ENCODE measurements around the gene SOS1.

Gene SOS1

DNA sequence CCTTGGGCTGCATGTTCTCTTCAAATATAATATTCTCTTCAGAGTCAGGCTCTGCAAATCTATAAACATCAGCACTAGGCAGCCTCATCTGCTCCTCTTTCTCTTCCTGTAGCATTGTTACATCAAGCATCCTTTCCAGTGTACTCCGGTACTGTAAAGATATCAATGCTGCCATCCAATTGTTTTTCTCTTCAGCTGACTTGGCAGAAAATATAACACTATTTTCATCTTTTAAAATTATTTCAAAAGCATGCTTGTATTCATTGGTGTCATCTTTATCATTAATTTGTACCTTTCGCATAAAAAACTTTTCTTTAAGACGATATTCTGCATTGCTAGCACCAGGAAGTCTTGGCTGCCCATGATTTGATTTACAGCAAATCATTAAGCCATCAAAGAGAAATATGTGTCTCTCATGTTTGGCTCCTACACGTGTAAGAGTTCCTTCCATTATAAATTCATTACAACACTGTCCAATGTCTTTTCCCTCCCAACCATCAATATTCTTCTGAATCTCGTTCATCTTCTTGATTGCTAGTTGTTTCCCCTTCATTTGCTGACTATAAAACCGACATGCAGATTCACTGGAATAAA lies 98.1 kb downstream of the SOS1 start:
- DNase-seq = no peak

DNA sequence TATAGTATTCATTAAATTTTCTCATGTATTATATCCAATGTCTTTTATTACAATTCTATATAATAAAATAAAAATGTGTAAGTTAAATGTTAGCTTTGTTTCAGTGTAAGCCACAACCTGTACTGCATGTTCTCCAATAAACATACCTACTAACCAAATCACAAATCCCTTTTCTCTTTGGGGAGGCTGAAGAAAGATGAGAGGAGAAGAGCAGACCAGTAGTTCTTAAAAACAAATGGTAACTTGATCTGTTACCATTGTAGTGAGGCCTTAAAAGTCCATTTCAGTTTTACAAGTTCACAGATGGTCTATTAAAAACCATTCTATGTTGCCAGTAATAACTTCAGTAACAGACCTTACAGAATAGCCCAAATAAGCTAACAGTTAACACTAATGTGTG lies 100.5 kb downstream of the SOS1 start:
- DNase-seq = no peak

DNA sequence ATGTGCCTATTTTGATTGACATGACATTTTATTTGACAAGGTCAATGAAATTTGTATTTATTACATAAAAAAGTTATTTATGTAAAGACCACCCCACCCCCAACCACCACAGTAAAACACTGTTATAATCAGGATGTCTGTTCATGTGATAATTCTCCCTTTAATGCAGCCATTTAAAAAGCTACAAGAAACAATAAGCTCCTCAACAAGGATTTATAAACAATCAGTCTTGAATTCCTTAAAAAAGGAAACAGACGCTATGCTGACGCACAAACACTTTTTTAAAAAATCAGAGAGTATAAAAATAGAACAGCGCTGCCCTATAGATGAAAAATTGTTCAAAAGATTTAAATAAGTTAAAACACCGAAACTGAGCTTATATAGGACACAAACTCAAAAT lies 102.2 kb downstream of the SOS1 start:
- DNase-seq = no peak

DNA sequence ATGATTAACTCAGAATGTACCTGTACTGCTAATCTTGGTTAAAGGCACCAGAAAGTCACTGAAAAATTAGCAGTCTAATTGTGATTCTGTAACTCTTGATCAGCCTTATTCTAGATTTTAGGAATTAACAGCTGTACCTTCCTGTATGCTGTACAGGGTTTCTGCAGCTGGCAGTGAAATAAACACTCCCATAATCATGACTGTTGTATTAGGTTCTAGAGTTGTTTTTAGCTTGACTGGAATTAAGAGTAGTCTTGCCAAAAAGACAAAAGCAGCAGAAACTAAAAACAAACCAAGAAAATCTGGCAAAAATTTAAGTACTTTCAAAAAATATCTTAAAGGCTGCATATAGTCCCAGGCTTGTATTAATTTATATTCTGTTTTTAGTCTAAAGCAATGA lies 103.5 kb downstream of the SOS1 start:
- no peak for DNase-seq

DNA sequence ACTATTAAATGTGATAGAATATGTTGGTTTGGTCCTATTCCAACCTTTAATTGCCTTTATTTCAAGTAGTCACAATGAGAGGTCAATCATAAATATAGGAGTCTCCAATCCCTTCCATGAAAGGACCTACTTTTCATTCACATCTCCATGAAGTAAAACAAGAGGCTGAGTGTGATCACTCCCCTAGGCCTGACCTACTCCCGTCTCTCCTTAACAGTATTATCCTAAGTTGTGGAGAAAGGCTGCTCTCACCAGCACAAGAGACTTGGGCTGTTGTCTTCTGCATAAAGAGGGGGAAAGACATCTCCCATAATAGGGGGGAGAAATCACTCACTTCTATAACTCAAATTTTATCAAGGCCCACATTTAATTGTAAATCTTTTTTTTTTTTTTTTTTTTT lies 105.4 kb downstream of the SOS1 start:
- DNase-seq = no peak

DNA sequence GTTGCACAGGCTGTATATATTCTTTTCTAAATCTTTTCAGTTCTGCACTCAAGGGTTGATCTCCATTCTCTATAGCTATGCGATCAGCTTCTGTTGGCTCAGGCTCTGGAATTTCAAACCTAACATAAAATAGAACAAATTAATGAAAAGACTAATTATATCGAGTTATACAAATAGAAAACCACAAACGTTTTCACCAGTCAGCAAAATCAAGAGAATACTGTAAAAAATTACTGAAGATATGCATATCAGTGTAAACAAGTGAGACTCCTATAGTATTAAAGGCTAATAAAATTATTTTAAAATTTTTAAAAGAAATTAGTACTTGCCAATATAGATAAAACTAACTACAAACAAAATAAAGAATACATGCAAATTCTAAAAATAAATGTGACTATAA lies 107.0 kb downstream of the SOS1 start:
- no peak for DNase-seq

DNA sequence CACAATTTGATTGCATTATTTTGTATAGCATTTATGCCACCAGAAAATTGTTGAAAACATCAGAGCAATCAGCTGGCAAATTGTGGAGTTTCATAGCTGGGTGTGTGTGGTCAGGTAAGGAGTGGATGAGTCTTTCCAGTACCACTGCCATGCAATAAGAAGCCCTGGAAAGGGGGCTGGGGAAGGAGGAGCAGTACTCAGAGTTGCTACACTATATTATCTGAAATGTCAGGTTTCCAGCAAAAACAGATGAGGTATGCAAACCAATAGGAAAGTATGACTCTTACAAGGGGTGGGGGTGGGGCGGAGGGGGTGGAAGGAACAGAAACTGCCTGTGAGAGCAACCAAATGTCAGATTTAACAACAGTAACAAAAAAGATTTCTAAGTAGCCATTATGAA lies 112.2 kb downstream of the SOS1 start:
- DNase-seq = no peak

DNA sequence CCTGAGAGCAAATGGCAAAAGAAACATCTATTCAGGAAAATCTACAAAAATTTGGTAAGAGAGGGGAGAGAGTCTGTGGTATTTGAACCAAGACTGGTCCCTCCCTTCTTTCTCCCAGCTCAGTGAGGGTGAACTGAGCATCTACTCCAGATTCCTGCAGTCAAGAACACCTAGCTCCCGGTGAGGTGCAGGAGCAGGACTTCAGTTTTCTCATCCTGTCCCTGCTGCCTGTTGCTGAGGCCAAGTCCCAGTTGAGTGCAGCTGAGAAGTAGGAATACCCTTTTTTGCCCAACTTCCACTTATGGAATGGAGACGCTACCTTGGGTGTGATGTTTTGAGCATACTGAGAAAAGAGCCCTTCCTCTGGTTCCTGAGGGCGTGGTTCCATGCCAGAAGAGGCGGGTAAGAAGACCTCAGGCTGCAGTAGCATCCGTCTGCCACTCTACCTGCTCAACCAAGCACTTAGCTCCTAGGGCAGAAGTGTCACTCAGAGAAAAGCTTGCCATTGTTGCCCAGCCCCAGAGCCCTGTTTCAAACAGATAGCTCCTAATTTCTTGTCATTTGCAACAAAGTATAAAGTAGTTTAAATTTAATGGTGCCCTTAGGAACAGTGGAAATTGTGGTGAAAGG lies 112.9 kb downstream of the SOS1 start:
- no peak for DNase-seq

DNA sequence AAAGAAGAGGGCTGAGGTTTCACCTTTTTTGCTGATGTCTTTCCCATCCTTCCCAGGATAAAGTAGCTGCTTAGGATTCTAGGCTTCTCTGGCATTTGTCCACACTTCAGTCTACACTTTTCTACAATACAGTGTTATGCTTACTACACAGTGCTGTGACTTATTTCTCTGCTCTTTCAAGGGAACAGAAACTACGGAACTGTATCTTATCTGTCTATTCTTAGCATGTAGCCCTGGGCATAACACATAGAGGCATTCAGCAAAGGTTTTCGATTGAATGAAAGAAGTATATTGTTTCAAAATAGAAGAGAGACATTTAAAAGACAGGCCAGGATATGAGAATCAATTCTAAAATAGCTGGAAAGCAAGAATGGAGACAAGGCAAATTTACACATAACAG lies 120.3 kb downstream of the SOS1 start:
- DNase-seq = no peak

DNA sequence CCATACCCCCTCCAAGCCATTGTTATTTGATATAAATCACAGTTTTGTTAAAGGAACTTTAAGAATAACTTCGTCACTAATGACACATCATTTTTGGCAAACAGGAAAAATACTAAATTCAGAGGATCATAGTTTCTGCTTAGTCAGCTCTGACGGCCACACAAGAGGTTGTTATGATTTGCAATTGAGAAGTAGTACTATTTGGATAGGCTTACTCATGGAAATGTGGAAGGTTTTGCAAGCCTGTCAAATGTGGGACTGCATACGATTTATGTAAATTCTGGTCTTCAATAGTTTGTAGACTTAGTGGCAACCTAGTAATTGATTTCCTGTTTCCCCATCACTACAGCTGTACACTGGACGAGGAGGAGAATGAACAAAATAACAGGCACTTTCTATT lies 123.1 kb downstream of the SOS1 start:
- DNase-seq = no peak

DNA sequence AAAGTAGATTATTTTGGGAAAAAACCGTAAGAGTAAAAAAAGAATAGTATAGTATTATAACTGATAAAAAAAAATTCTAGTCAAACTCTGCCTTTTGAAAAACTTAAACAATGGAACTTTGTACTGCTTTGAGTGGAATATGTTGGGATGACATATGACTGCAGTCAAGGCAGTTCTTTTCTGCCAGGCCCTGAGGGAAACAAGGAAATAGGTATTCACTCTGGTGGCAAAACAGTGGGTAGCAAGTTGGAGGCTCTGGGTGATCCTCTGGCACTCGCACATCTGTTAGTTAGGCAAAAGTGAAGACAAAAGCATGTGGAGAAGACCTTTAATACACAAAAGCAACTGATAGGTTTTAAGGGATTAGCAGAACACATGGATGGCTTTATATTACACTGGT lies 129.0 kb downstream of the SOS1 start:
- no peak for DNase-seq

DNA sequence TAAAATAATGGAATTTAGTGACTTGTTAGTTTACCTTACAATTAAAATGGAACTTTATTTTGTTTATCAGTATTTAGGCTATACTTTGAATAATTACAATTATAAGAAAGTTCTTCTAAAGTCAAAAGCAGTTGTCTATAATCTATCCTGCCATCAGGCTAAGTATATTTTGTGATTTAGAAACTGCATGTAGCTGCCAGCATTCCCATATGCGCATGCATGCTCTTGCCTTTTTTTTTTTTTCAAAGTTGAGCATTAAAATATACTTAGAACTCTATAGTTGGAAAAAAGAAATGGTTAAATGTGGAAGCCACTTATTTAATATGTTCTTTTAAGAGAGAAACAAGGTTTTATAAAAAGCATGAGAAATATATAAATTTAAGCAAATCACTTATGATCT lies 132.1 kb downstream of the SOS1 start:
- DNase-seq = no peak

DNA sequence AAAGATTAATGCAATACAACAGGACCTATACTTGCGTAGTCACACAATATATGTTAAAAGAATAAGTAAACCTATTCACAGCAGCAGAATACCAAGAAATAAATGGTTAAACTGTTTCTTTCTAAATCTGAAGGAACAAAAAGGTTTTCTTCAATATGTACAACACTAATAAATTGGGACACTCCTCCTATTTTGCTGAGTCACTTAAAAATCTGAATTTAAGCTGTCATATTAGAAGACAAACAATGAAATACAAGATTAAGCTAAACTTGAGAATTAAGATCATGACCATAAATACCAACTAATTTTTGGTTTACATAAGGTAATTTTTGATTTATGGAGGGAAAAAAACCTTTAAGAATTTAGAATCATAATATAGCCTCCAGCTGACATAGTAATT lies 138.4 kb downstream of the SOS1 start:
- no peak for DNase-seq

DNA sequence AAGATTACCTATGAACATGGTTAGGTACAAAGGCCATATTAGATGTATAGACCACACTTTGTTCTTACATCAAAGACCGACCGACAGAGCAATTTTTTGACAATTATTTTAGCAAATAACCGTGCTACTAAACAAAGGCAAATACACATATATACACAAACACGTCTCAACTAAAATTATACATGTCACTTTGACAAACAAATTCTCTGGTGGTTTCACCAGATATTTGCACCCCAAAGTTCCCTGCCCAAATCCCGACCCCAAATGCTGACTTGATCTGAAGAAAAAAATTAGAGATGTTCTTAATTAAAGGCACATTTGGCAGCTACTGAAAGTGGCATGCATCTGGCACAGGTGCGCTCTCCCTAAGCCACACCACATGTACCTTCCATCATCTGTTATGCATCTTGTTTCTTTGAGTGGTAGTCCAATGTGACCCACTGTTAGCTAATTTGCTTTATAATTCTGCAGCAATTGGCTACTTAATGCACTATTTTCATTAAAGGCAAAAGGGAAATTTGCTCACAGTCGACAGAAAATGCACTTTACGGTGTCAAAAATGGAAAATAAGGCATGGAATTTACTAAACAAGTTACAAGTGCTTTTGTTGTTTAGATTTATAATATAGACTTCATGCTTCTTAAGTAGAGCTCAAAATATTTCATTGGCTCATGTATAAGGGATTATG lies 139.0 kb downstream of the SOS1 start:
- DNase-seq = no peak

DNA sequence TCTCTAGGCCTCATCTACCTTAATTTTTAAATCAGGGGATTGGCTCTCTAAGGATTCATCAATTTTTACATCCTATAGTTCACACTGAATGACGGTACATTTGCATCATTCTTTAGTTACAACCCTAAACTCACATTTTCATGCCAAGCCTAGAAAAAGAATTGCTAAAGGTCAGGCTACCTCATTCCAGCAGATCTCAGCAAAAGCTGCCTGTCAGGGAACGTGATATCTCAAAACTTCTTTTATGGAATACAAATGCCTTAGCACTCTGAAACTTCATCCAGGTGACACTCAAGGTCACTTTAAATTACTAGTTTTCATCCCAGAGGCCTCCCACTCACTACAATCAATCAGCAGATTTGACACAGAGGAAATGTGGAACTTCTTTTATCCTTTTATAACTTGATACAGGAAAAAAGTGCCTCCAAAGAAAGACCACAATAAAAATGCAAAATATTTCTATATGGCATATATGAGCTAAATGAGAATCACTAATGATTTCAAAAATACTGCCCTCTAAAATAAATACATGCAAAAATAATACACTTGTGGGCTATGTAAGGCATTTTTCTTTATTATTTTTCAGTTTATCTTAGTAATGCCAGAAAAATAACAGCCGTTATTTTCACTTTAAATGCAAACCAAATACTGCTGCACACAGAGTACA lies 139.7 kb downstream of the SOS1 start:
- DNase-seq = no peak

DNA sequence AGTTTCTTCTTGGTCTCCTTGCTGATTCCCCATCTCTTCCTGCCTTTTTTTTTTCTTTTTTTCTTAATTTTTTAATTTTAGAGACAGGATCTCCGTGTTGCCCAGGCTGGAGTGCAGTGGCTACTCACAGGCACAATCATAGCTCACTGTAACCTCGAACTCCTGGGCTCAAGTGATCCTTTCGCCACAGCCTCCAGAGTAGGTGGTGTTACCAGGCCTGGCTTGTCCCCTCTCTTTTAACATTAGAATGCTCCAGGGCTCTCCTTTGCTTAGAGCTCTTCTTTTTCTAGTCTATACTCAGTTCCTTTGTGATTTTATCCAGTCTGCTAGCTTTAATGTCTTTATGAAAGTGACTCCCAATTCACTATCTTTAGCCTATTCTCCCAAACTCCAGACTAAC lies 141.9 kb downstream of the SOS1 start:
- no peak for DNase-seq

DNA sequence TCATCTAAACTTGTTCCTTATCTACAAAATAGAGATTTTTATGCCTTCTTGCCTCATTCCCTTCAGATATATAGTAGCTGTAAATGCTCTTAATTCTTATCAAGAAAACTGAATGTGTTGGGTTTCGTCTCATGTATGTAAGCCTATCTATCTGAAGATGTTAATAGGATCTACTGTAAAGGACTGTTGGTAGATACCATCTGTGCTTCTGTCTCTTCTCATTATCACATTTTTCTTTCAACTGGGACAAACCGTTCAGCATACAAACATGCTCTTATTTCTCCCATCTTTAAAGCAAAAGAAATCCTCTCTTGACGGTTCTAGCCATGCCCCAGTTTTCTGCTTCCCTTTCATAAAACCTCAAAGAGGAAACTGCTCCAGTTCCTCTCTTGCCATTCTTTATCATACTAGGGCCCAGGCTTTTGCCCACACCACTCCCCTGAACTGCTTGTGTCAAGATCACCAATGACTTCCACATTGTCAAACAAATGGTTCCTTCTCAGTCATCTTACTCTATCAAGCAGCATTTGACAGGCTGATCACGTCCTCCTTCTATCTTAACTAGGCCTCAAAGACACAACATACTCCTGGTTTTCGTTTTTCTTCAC lies 142.5 kb downstream of the SOS1 start:
- no peak for DNase-seq

DNA sequence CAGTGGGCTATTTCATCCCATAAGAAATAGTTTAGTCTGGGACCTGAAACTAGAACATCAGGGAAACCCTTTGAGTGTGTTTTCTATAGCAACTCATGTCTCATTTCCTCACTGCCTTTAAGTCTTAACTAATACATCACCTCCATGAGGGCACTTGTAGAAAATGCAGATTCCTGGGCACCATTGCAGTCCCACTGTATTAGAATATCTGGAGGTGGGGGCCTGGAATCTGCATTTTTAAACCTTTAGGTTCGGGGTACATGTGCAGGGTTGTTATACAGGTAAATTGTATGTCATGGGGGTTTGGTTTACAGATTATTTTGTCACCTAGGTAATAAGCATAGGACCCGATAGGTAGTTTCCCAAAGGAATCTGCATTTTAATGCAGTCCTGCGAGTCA lies 143.8 kb downstream of the SOS1 start:
- DNase-seq = no peak

DNA sequence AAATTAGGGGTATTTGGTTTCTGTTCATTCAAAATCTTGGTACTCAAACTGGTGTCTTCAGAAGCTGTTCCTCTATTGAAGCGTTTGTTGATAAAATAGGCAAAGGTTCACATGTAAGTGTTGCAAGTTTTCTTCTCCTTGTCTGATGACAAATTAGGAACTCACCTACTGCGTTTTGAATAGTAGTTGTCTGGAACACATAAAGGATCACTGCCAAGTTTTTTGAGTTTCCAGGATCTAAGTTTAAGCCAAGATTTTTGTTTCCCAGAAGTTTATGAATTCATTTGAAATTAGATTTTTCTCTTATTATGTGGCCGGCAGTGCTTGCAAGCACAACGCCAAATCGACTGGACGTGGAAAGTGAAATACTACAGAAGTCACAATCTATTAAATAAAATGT lies 145.8 kb downstream of the SOS1 start:
- DNase-seq = no peak

DNA sequence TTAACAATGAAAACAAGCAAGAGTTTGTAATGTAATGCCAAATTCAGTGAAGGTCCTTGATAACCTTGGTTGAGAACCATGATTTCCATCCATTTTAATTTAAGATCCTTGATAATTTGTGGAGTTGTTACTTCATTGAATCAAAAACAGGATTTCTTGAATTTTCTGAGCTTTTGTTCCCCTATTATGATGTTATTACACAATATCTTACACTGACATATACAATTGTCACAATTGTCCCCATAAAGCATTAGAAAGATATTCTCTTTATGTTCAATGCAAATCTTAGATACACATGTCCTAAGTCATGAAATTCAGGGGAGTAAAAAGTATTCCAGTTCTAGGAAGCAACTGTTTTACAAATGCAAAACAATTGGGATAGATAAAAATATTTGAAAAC lies 147.6 kb downstream of the SOS1 start:
- no peak for DNase-seq

DNA sequence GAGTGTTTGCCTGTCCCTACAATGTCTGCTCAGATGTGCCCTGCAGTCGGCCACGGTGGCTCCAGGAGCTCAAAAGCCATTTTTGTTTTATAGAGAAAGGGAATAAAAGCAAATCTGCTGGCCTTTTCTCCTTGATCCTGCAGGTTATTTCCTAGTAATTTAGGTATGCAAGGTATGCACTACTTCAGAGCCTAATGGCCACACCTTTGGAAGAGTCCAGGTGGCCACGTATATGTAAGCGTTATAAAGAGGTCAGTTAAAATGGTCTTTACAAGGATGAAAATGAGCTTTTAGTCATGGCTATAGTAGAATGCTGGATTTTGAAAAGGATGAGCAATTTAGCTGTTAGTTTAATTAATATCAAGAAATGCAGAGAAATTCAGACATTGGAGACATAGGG lies 149.5 kb downstream of the SOS1 start:
- no peak for DNase-seq

DNA sequence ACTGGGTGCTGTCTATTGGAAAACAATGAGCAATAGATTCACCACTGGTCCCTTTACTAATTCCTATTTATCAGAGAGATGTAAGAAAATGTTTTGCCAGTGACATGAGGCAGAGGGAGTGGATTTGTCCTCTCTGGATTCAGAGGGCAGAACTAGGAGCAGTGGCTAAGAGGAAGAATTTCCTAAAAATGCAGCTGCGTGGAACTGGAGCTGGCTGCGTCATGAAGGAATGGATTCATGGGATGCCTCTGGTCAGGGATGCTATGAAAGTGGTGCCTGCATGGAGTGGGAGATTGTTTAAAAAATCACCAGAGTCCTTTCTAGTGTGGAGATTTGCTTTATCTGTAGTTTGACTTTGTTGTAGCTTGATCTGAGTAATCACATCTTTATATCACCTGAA lies 152.8 kb downstream of the SOS1 start:
- no peak for DNase-seq

DNA sequence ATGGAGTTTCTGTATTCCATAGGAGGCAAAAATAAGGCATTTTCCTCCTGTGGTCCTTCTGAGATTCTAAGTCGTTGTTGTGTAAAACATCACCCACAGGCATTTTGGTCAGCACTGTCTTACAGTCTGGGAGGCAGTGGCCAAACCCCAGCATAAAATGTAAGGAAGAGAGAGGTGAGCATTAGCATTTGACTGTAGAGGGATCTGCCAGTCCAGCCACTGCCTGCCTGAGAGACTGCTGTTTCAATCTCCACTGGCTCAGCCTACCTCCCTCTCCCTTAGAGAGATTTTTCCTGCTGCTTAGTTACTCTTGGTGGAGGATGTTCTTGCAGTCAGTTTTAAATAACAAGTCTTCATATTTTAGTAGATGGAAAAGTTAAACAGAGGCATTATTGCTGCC lies 154.2 kb downstream of the SOS1 start:
- no peak for DNase-seq

DNA sequence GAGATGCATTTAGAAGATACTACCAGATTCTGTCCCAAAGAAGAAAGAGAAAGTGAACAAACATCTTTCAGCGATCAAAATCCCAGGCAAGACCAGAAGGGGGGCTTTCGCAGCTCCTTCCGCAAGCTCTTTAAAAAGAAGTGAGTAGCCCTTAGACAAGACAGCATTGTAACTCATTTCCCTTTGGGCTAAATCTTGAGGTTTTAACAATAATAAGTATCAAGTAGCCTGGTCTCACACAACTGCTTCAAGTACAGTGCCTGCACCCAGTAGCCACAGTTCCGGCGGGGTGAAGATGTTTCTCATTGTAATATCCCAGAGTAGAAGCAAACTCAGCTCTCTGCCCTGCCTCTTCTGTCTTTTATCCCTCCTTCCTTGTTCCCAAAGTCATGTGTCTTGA lies 154.8 kb downstream of the SOS1 start:
- no peak for DNase-seq

All from NCI-H1105 (cell line).